GM19467 (cell line): ENCODE results near the gene TPT1.
"Not testable (repeated sequence)": the region's sequence is repeated elsewhere in the genome, so short reads cannot be mapped to it uniquely, and the experiment has no call there.

Experiments used
- ATAC-seq: cut with Tn5 transposase; IDR thresholded peaks from one replicate; pipeline ENCODE4 v1.9.1; 2021; ENCODE audit warnings: mild to moderate bottlenecking, moderate library complexity; ENCODE audit not compliant: unreplicated experiment

The TPT1 gene

GRCh38 chr13:45341034-45341798 lies at the start of gene TPT1:
TSS of gene TPT1 (minus strand) at chr13:45341183. CDS start at chr13:45341069, 114 bp downstream.
- ATAC-seq, result peak; percentile 80

- not testable (repeated sequence) for ATAC-seq
Observed at GRCh38 chr13:45390348-45390747, 49.4 kb upstream of the TPT1 start.

GRCh38 chr13:45388664-45389063 lies 47.7 kb upstream of the TPT1 start:
- no peak for ATAC-seq

- ATAC-seq, result not testable (repeated sequence)
Observed at GRCh38 chr13:45386892-45387575, 46.1 kb upstream of the TPT1 start.

GRCh38 chr13:45385907-45386553 lies 45.0 kb upstream of the TPT1 start:
- ATAC-seq, result no peak

- no peak for ATAC-seq
Observed at GRCh38 chr13:45385320-45385719, 44.3 kb upstream of the TPT1 start.

- no peak for ATAC-seq
Observed at GRCh38 chr13:45384474-45385174, 43.6 kb upstream of the TPT1 start.

- not testable (repeated sequence) for ATAC-seq
Observed at GRCh38 chr13:45382739-45383138, 41.8 kb upstream of the TPT1 start.

- ATAC-seq, result no peak
Observed at GRCh38 chr13:45381196-45381595, 40.2 kb upstream of the TPT1 start.

GRCh38 chr13:45380708-45381107 lies 39.7 kb upstream of the TPT1 start:
- not testable (repeated sequence) for ATAC-seq

- ATAC-seq, result not testable (repeated sequence)
Observed at GRCh38 chr13:45379516-45379915, 38.5 kb upstream of the TPT1 start.

- not testable (repeated sequence) for ATAC-seq
Observed at GRCh38 chr13:45378786-45379185, 37.8 kb upstream of the TPT1 start.

GRCh38 chr13:45377314-45377713 lies 36.3 kb upstream of the TPT1 start:
- not testable (repeated sequence) for ATAC-seq

- not testable (repeated sequence) for ATAC-seq
Observed at GRCh38 chr13:45376651-45377050, 35.7 kb upstream of the TPT1 start.

- no peak for ATAC-seq
Observed at GRCh38 chr13:45374917-45375316, 33.9 kb upstream of the TPT1 start.

- no peak for ATAC-seq
Observed at GRCh38 chr13:45373162-45373547, 32.2 kb upstream of the TPT1 start.

- ATAC-seq, result no peak
Observed at GRCh38 chr13:45372189-45373161, 31.5 kb upstream of the TPT1 start.

GRCh38 chr13:45370922-45371406 lies 30.0 kb upstream of the TPT1 start:
- no peak for ATAC-seq

- ATAC-seq, result no peak
Observed at GRCh38 chr13:45369116-45369515, 28.1 kb upstream of the TPT1 start.

- no peak for ATAC-seq
Observed at GRCh38 chr13:45368571-45368970, 27.6 kb upstream of the TPT1 start.
